ENCODE measurements around the gene THAP7.
A peak's percentile ranks its signal among the peaks of the same experiment; 100 is the strongest.

Gene THAP7

GRCh38 chr22:21030621-21031544, 29.0 kb upstream of the THAP7 start:
- DNase-seq (ENCODE audit: low read depth), result no peak

- no peak for DNase-seq (ENCODE audit: low read depth)
Measured at GRCh38 chr22:21030032-21030431, 28.1 kb upstream of the THAP7 start.

GRCh38 chr22:21029486-21030025, 27.6 kb upstream of the THAP7 start:
- DNase-seq (ENCODE audit: low read depth), result no peak

GRCh38 chr22:21028277-21029251, 26.6 kb upstream of the THAP7 start:
- DNase-seq (ENCODE audit: low read depth), result no peak

GRCh38 chr22:21026783-21027692, 25.1 kb upstream of the THAP7 start:
- no peak for DNase-seq (ENCODE audit: low read depth)

GRCh38 chr22:21025763-21026755, 24.1 kb upstream of the THAP7 start:
- no peak for DNase-seq (ENCODE audit: low read depth)

- no peak for DNase-seq (ENCODE audit: low read depth)
Measured at GRCh38 chr22:21025266-21025665, 23.3 kb upstream of the THAP7 start.

- no peak for DNase-seq (ENCODE audit: low read depth)
Measured at GRCh38 chr22:21022955-21023614, 21.2 kb upstream of the THAP7 start.

GRCh38 chr22:21022507-21022906, 20.6 kb upstream of the THAP7 start:
- no peak for DNase-seq (ENCODE audit: low read depth)

- DNase-seq (ENCODE audit: low read depth), result no peak
Measured at GRCh38 chr22:21020802-21021429, 19.0 kb upstream of the THAP7 start.

GRCh38 chr22:21018314-21018713, 16.4 kb upstream of the THAP7 start:
- no peak for DNase-seq (ENCODE audit: low read depth)

GRCh38 chr22:21016644-21017420, 14.9 kb upstream of the THAP7 start:
- DNase-seq (ENCODE audit: low read depth), result no peak

- no peak for DNase-seq (ENCODE audit: low read depth)
Measured at GRCh38 chr22:21015466-21016006, 13.6 kb upstream of the THAP7 start.

GRCh38 chr22:21014726-21015465, 13.0 kb upstream of the THAP7 start, which contains the start of gene P2RX6:
Gene P2RX6, plus strand, starts transcription at chr22:21015165. Its CDS starts 10 bp downstream, at chr22:21015175.
- DNase-seq (ENCODE audit: low read depth), result no peak

GRCh38 chr22:21014202-21014725, 12.3 kb upstream of the THAP7 start:
- peak; percentile 70 for DNase-seq (ENCODE audit: low read depth)

- DNase-seq (ENCODE audit: low read depth), result no peak
Measured at GRCh38 chr22:21013657-21014201, 11.8 kb upstream of the THAP7 start.
